Measurements from ENCODE around the gene TRIOBP. TPM values are rescaled to one million over a fixed set of nuclear protein-coding genes. Genes with fewer than 3 reads are reported as not detected.

The TRIOBP gene
- total and polyA plus RNA-seq, 2 of the 13 experiments (the other 11 are each of a cell fraction or from before 2014, with no cell fraction given), result 6.1 to 15.4 TPM

GRCh38 chr22:37801946-37802309 lies 105.1 kb downstream of the TRIOBP start (continued):
- TF ChIP-seq ZNF609 (CRISPR knock-in tag; IDR thresholded peaks at IDR 0.05; ENCODE audit: borderline replicate concordance), result no peak
- peak; percentile 29; the same call in 1 of the 2 replicates for TF ChIP-seq ZNF362 (CRISPR knock-in tag; IDR thresholded peaks at IDR 0.05; ENCODE audit: borderline replicate concordance)
- TF ChIP-seq JUNB (CRISPR knock-in tag; IDR thresholded peaks at IDR 0.05; ENCODE audit: borderline replicate concordance), result no peak
- TF ChIP-seq BHLHE40 (IDR thresholded peaks at IDR 0.05; ENCODE audit: low read length), result peak; percentile 65
